HS-5 (cell line): Measurements from ENCODE around the gene CYP2A6.

Experiments
- DNase-seq: peaks from one replicate; pipeline ENCODE4 v3.0.0-alpha.2; 2012; ENCODE audit warnings: low read depth

Gene CYP2A6

GRCh38 chr19:40802300-40803169 lies 47.7 kb downstream of the CYP2A6 start:
- DNase-seq, result no peak

- no peak for DNase-seq
These were observed 48.6 kb downstream of the CYP2A6 start for GRCh38 chr19:40801426-40802299.

- no peak for DNase-seq
These were observed 49.3 kb downstream of the CYP2A6 start for GRCh38 chr19:40800997-40801377.

- DNase-seq, result no peak
These were observed 49.8 kb downstream of the CYP2A6 start for GRCh38 chr19:40800339-40800996.

- DNase-seq, result no peak
These were observed 50.5 kb downstream of the CYP2A6 start for GRCh38 chr19:40799558-40800338.

GRCh38 chr19:40798683-40799557 lies 51.3 kb downstream of the CYP2A6 start, which contains the start of gene EGLN2:
EGLN2 (plus strand) TSS chr19:40799191; CDS start chr19:40800573, 1,382 bp downstream.
- DNase-seq, result peak; percentile 95

GRCh38 chr19:40797963-40798682 lies 52.1 kb downstream of the CYP2A6 start:
- no peak for DNase-seq

GRCh38 chr19:40797166-40797962 lies 52.9 kb downstream of the CYP2A6 start:
- DNase-seq, result no peak
